A549 treated with ZK216348 at 1 μM for 4 hours (cell line): ENCODE results near the gene SF3B1. TPM values are rescaled to one million over a fixed set of nuclear protein-coding genes. Genes with fewer than 3 reads are reported as not detected.

ENCODE experiments used
- total RNA-seq: library from RNA; stranded (reverse); fragments of 200-300 nt; extraction: Qiagen RNA extraction; gene quantifications from 5 replicates; pipeline ENCODE4 v1.2.3, GENCODE V29; 2022; ENCODE audit warnings: low read depth

SF3B1 gene, protein sequence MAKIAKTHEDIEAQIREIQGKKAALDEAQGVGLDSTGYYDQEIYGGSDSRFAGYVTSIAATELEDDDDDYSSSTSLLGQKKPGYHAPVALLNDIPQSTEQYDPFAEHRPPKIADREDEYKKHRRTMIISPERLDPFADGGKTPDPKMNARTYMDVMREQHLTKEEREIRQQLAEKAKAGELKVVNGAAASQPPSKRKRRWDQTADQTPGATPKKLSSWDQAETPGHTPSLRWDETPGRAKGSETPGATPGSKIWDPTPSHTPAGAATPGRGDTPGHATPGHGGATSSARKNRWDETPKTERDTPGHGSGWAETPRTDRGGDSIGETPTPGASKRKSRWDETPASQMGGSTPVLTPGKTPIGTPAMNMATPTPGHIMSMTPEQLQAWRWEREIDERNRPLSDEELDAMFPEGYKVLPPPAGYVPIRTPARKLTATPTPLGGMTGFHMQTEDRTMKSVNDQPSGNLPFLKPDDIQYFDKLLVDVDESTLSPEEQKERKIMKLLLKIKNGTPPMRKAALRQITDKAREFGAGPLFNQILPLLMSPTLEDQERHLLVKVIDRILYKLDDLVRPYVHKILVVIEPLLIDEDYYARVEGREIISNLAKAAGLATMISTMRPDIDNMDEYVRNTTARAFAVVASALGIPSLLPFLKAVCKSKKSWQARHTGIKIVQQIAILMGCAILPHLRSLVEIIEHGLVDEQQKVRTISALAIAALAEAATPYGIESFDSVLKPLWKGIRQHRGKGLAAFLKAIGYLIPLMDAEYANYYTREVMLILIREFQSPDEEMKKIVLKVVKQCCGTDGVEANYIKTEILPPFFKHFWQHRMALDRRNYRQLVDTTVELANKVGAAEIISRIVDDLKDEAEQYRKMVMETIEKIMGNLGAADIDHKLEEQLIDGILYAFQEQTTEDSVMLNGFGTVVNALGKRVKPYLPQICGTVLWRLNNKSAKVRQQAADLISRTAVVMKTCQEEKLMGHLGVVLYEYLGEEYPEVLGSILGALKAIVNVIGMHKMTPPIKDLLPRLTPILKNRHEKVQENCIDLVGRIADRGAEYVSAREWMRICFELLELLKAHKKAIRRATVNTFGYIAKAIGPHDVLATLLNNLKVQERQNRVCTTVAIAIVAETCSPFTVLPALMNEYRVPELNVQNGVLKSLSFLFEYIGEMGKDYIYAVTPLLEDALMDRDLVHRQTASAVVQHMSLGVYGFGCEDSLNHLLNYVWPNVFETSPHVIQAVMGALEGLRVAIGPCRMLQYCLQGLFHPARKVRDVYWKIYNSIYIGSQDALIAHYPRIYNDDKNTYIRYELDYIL
- 110 to 162 TPM (median 122 TPM) in 5 replicates for total RNA-seq

DNA sequence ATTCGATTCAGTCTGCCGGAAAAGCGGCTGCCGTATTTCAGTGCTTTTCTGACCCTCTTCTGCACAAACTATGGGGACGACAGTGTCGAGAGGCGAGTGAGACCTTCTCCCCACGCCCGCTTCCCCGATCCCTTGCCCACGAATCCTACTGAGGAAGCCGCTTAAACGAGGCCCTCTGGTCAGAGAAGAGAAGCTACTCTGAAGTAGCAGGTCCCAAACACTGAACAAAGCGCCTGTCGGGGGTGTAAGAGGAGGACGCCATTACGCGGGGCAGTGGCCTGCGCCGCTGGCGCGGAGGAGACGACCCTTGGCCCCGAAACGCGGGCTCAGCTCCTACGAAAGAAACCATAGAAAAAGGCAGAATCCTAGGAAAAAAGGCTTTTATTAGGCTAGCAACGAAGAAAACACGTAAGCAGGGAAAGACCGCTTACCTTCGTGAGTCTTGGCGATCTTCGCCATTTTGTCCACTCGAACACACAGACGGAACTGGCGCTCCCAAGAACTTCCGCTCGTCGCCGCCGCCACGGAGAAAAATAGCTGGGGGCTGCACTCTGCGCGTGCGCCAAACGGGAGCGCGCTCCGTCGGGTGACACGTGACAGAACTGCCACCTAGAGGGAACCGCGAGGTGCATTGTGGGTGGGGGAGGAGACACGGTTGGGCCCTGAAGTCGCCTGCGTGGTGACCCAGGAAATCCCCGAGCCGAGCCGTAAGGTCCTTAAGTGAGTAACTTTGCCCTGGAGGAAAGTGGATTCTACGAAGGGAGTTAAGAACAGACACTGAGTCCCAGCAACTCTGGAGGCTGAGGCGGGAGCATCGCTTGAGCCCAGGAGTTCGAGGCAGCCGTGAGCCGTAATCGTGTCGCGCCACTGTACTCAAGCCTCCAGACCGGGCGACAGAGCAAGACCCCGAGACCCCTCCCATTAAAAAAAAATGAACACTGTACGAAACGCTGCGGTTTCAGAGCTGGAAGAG is at the start of gene SF3B1:
Gene SF3B1 (minus strand): TSS at position 488 of the 973 bp plus-strand sequence. CDS start 29 bp downstream, at position 459.

DNA sequence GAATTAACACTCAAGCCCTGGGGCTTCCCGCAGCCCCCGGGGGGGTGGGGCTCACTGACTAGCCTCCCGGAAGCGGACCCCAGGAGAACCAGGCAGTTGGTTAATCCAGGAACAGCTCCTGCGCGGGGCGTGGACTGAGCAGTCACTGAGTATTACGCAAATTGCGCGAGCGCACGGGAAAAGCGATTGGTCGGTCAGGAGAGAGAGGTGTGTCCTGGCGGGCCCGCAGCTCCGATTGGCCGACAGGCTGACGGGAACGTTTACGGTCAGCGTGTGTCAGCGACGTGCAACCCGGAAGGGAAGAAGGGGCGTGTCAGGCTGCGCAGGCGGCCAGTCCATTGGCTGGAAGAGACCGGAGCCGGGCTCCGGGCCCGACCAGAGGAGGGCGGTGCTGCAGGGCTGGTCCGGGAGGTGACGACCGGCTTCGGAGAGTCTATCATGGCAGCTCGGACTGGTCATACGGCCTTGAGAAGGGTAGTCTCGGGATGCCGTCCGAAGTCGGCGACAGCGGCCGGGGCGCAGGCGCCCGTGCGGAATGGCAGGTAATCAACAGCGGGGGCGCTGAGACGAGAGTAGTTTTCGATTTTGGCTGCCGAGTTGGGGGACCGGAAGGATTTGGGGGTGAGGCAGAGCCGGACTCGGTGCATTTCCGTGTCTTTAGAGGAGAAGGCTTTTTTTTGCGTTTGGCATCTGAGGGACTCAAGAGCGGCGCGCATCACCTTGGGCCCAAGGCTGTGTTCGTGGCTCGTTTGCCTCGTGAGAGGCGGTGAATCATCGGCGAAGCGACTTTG is 18.5 kb upstream of the SF3B1 start, which contains the start of gene COQ10B:
Gene COQ10B (plus strand): TSS at position 430 of the 791 bp plus-strand sequence. CDS start 9 bp downstream, at position 439.

Other genes with a start within 250 kb of the SF3B1 start
- 1.2 to 3.3 TPM (median 1.8 TPM) in 5 replicates for gene ANKRD44, start 124.2 kb downstream of the SF3B1 start, total RNA-seq
- gene COQ10B, start 18.5 kb upstream of the SF3B1 start, total RNA-seq: 14.6 to 19.4 TPM (median 18.0 TPM) in 5 replicates
- 578 to 764 TPM (median 638 TPM) in 5 replicates for gene HSPD1, start 64.8 kb upstream of the SF3B1 start, total RNA-seq
- 455 to 1,103 TPM (median 573 TPM) in 5 replicates for gene HSPE1, start 65.4 kb upstream of the SF3B1 start, total RNA-seq
- 12.8 to 37.1 TPM (median 25.7 TPM) in 5 replicates for gene MOB4, start 81.0 kb upstream of the SF3B1 start, total RNA-seq
- not detected in 5 replicates for gene RFTN2, start 240.6 kb upstream of the SF3B1 start, total RNA-seq